Glomerular visceral epithelial cell (primary cell): ENCODE results near the gene FAM180A.

Experiments
- DNase-seq: peaks from one replicate; pipeline ENCODE4 v3.0.0-alpha.2; 2016; ENCODE audit errors: extremely low spot score

The FAM180A gene

DNA sequence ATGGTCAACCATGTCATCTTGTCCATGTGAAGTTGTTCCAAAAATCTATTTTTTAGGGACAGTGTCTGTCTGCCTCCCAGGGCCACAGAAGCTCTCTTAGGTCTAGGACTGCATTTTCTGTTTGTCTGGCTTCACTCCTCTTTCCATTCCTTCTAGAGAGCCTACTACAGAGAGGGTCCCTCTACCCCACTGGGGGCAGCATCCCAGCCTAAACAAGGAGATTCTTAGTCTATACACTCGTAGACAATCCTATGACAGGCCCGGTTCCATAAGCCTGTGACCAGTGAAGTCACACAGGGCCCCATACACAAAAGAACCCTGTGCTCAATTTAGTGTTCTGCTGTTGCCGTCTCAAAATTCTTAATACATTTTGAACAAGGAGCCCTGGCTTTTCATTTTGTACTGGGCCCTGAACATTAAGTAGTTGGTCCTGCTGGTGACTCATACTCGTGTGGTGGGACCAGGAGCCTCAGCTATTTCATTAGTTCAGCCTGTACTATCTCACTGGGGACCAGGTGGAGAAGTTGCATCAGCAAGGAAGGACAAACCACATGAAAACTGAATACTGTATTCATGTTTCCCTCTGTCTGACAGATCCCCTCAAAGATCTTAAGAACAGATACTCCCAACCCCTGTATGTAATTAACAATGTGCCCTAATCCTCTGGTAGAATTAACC is 23.5 kb upstream of the FAM180A start:
- peak; percentile 55 for DNase-seq

DNA sequence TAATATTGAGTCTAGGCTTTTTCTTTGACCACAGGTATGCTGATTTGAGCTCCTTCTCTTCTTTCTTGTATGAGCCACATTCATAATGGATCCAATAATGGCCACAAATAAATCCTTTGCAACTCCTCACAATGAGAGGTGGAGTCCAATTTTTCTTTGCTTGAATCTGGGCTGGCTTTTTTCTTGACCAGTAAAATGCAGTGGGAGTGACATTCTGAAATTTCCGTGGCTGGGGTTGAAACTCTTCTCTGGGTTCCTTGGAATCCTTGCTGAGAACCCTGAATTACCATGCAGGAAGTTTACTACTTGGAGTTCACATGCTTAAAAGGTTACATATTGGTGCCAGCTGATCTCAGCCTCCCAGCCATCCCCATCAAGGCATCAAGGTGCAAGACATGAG is 22.4 kb upstream of the FAM180A start:
- DNase-seq: no peak

DNA sequence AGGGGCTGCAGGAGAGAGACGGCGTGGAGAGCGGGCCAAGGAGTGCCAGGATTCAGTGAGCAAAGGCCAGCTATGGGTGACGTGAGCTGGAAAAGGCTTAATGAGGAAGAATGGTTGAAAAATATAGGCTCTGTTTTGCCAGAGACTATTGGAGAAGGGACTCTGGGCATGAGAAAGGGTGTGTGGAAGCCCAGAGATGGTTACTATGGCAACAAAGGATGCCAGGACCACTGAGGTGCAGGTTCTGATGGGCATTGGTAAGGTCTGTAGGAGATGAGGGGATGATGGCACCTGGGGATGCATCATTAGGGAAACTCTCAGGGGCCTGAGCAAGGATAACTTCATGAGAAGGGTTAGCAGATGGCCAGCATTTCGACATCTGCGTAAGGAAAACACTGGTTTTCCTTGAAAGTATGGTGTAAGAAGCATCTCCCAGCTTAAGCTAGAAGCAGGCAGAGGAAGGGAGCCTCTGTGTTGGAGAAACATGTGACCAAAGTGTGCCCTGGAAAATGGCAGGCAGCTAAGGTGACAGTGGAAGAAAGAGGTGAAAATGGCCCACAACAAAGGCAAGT is 21.6 kb upstream of the FAM180A start:
- DNase-seq: no peak

DNA sequence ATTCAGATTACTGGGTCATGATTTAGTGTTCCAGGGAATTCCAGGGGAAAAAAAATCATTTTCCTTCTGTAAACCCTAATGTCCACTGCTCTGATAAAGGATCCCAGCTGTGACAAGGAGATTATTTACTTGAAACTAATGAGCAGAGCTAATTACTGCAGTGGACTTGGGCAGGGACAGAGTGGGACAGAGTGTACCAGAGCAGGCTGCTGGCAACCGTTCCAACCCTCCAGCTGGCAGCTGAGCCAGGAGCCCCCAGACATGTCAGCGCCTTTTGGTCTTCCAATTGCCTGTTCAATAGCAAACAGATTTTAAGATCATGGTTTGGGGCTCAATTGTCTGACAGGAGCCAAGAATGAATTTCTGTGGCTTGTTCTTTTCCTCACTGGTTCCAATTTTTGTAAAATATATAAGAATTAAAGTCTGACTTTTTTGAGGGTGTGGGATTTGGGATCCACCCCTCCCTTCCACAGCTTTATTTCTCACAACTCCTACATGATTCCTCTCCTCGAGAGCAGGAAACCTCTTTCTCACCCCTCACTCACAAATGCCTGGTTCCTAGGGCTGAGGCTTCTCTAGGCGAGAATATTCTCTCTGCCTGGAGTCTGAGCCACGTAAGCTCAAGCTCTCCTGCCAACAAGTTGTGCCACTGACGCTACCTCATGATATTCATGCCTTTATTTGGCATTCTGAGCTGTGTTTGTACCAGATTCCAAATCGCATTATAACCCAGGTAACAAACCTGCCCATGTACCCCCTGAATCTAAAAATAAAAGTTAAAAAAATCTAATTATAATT is 20.6 kb upstream of the FAM180A start:
- no peak for DNase-seq

DNA sequence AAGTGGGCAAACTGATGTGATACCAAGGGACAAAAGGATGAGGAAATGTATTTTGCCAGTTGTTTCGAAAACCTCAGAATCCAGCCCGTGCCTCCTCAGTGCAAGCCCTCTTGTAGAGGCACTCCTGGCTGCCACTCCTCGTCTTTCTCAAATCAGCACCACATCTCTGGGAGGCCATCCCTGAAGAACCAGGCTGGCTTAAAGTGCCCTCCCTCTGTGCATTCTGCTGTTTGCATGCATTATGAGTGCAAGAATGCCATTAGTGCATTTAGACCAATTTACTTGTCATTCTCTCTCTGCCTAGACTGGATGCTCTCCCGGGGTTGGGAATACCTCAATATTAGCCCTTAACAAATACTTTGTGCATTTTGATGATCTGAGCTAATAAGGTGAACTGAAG is 19.9 kb upstream of the FAM180A start:
- no peak for DNase-seq

DNA sequence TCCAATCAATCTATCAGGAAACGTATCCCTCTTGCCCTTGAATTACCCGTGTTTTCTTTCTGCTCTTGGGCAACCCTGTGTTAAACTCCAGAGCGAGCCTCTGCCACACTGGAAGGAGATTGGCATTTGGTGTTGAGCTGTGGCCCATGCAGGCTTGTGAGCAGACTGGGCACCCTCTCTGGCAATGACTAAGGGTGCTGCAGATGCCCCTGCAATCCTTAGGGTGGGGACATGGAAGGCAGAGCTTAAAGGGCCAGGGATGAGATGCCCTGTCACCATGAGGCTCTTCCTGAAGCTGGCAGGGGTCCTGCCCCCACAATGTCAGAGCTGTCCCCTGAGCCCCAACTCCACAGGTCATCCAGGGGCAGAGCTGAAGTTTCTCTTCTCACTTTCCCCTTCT is 19.5 kb upstream of the FAM180A start:
- DNase-seq: no peak

DNA sequence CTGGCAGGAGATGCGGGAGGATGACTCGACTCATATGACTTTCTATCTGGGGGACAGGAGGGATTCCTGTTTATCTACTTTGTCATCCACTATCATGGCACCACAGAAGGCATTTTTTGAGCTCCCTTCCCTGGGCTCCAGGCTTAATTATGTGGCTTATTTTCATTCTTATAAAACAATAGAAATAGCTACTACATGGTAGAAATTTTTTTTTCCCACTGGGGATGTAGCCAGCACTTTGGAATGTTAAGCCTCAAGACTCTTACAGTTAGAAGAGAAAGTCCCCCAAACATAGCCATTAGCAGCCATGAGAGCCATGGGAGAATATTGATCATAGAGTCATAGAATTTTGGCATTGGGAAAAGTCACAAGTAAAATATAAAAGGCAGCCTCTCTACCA is 14.6 kb upstream of the FAM180A start:
- no peak for DNase-seq

DNA sequence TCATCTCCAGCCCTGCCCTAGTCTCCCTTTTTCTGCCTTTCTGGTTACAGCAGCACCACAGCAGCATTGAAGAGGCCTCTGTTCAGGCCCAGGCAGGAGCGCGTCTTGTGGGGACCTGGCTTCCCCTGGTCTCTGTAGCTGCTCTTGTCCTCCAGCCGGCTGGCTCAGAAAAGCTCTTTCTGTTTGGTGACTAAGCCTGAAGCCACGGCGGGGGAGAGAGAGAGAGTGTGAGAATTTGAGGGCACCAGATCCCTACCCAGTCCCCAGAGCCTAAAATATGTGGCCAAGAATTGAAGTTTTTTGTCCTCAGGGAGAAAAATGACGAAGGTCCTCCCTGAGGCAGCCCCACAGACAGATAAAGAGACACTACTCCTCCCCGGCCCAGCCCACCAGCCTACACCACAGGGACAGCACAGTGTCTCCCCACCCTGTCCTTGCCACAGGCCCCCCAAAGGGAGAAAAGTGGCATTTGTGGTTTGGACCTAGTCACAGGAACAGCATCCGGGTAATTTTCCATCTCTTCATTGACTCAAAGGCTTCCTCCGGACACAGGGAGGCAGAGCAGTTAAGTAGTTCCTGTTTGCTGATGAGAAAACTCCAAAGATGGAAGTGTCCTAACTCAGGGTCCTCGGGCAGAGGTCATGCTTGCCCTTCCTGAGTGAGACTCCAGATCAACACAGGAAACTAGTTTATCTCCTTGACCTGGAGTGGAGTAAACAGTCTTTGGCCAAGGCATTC is 13.3 kb upstream of the FAM180A start:
- DNase-seq: peak; percentile 16

DNA sequence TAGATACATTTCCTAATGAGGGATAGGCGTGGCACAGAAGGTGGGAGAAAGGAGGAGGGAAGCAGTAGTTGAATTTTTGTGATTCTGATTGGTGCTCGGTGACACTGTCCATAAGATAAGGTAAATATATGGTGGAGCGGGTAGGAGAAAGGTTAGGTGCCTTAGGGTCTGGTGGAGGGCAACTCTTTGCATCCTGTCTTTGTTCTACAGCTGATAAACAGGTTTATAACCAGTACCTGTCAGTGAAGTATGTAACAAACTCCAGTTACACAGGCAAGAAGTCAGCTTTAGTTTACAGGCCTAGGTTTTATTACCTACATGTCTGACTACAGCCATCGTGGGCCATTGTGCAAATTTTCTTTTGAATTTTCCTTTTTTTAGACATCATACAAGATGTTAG is 10.9 kb upstream of the FAM180A start:
- DNase-seq: no peak

DNA sequence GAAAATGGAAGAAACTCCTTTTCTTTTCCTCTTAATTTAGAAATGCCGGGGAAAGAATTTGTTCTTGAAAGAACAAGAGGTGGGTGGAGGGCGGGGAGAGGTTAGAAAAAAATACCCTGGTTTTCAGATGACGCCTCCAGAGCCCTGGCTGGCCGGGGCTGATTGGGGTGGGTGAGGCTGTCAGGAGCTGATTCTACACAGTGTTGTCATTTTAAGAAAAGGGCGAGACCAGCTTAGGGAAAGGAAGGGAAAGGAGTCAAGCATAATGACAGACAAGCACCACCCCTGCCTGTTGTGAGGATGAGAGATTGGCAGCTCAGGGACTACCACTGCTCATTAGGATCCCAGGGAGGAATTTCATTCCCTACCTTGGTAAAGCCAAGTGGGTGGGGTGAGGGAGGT is 9.9 kb upstream of the FAM180A start:
- DNase-seq: no peak

DNA sequence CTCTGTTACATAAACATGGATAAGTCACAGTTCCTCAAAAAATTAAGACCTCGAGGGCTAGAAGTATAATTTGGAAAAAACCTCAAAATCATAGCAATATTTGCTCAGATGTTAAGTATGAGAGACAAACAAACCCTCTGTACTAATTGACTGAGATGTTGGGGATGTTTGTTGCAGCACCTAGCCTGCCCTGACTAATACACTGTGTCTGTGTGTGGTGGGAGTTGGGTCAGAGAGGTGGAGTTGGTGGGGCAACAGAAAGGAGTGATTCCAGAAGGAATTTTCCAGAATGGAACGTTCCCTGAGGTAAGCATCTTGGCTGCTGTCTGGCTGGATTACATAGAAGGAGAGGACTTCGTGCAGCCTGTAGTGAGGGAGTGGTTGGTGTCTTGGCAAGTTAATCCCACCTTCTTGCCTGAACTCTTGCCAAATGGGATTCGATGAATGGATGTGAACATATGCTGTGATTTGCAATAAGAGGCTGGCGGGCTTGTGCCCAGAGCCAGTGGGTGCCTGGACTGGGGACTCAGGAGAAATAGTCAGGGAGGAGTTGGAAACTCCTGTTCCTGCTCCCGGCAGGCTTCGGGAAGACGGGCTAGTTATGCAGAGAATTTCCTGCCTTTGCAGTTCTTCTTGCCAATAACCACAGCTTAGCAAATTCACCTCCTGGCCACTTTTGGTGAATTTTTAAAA is 9.3 kb upstream of the FAM180A start:
- no peak for DNase-seq

DNA sequence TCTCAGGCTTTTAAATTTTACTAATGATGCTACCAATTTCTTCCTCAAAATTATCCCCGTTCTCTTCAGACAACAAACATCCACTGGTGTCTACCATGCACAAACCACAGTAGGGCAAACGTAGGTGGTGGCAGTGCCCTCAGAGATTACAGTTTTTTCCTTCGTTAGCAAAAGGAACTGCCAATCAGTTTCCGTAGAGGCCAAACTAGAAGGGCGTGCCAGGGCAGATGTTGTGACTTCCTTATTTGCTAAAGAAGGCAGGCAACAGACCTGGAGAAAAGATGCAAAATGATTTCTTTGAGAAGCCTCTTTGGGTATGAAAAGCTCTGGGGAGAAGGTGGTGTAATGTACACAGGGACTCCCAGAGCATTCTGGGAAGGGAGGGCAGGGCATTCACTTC is 7.6 kb upstream of the FAM180A start:
- no peak for DNase-seq

DNA sequence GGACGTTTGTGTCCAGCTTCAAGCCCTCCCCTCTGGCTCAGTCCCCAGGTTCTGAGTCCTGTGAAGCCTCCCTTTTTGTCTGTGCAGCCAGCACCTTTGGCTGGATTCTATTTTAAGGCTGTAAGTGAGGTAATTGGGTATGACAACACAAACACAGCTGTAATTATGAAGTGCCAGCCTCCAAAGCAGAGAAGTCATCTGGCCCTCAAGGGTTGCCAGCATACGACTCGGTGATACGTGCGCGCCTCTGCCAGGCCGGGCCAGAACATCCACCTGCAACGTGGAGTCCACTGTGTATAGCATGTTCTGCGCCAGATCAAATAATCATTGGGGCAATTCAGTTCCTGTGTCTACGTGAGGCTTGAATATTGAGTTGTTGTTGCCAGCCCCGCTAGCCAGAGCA is 6.7 kb upstream of the FAM180A start:
- DNase-seq: no peak

DNA sequence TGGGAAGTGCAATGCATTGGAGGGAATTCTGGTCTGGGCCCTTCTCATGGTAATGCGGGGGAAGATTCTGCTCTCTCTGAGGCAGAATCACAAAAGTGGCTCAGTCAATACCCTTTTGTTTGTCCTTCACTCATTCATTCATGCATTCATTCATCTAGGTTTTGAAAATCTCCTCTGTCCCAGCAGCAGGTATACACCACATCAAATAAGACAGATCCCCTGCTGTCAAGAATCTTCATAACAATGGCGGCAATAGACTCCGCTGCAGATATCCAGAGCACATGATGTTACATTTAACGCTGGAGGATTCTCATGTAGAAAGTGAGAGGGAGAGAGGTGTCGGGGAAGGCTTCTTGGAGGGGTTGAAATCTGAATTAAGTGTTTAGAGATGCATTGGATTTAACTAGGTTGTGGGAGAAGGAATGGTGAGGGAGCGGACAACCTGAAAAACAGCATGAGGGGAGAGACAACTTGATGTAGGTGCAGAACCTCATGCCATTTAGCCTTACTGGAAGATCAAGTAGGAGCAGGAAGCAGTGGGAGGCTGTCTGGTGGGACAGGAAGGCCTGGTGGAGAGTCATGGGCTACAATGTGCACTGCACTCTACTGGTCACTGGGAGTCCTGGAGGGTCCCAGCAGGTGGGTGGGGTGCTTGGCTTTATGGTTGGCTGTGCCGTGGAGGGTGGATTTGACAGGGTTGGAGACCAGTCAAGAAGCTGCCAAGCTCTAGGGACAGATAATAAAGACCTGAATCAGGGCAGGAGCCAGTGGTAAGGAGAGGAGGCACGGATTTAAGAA is 5.2 kb upstream of the FAM180A start:
- DNase-seq: no peak

DNA sequence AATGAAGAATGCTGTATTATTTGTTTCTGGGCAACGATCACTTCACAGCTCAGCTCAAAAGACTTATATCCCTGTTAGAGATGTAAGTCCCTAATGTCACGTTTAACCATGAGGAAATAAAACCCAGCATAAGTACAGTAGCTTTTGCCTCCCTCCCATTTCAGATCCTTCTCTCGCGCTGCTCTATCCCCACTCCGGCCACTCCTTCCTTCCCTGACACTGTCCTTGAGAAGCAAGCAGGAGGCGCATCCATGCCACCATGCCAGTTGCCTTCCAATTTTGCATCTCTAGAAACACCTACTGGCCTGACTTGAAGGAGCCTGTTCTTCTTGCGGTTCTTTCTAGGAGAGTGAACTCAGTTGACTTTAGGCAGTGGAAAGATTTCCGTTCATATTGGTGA is 1.2 kb downstream of the FAM180A start:
- no peak for DNase-seq

DNA sequence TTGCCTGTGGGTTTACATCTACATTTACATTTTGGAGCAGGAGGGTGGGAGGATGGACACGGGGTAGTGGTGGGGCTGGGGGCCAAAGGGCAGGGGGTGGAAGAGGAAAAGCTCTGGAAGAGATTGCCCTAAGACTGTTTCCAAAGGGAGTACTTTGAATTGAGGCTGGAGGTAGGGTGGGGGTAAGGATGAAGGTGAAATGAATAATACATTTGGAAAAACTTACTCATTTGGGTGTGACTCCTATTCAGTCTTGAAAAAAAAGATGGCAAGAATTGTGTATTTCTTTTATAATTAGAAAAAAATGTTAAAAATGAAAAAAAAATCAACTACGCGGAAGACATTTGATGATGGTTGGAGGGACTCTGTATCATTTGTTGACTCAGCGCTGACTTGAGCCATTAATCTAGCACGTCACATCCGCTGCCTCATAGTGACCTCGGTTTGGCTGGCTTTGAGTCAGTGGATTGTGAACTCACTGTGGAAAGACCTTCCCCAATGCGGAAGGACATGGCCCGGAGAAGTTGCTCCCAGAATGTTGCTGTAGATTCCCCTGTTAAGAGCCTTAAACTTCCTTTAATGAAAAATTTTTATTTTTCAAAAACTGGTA is 2.8 kb downstream of the FAM180A start:
- peak; percentile 44 for DNase-seq

DNA sequence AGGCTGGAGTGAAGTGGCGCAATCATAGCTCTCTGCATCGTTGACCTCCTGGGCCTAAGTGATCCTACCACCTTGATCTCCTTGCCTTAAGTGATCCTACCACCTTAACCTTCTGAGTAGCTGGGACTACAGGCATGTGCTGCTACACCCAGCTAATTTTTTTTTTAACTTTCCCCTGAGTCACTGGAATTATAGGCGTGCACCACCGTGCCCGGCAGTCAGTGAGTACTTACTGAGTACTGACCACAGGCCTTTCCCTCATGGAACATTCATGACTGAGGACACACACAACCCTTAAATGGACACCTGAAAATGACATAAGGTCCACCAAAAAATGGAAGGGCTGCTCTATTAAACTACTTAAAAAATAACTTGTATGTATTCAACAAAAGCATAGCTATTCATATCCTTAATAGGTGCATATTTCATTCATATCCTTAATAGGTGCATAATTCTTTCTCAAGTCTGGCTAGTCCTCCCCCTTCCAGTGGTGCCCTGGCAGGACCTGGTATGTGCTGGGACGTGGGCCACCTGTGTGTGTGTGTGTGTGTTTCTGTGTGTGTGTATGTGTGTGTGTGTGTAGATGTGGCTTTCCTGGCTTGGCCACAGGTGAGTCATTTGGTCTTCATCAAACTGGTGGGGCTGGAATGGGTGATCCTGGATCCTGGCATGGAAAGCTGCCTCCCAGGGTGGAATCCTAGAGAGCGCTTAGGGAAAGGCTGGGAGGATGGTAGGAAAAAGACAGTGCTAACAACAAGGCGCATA is 3.5 kb downstream of the FAM180A start:
- DNase-seq: peak; percentile 52

DNA sequence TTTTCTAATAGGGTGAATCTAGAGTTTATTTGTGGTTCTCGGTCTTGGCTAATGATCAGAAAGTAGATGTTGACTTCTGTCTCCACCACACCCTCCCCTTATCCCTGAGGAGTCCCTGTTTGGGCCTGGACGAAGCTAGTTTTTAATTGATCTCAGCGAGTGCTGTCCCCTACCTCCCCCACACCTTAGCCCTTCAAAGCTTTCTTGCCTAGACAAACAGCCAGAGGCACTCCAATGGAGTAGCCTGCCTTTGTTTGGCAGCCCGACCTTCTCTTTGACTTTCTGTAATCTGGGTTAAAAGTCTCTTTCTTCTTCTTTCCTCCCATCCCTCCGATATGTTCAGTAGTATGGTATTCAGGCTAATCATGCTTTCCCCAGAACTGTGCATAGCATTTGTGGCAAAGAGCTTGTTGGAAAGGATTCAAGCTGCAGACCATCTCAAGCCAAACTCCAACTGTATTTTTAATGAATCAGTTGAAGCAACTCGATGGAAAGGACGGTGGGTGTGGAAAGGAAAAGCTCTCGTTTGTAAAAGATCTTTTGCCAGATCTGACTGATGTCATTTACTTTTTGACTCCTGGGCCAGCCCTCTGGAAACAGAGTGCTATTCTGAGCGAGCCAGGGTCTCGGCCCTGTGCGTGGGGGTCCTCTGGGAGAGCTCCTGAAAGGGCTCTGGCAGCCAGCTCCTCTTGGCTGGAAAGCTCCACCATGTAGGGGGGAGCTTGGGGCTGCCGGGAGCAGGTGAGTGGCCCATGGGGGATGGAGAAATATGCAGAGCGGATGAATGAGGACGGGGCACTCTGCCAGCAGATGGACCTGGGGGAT is 4.5 kb downstream of the FAM180A start:
- DNase-seq: no peak

DNA sequence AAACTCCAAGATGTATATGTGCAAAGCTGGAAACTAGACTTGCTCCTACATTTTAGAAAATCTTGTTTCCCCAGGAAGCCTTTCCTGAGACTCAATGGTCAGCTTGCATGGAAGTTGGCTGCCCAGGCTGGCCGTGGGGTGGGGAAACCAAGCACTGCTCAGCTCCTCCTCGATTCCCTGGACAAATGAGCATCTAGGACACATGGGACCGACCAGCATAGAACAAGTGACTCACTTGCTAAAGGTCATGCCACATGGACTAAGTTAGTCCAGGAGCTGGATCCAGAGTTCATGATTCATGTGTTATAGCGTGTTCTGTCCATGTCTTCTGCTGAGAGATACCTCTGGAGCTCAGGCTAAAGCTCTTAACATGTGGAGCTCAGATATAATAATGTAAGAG is 6.2 kb downstream of the FAM180A start:
- DNase-seq: no peak
